Thyroid gland (tissue), 4 donors: ENCODE results near the gene BCL7C.

Source experiments
- CTCF ChIP-seq, 6 experiments: fragments of 200-600 bp in 3 of 6; fragments of 450-650 bp in 3 of 6; sonication (generic) in 3 of 6; IDR thresholded peaks; one replicate each; pipeline ENCODE4 v1.5.1; 2016 to 2019; ENCODE audit warnings: antibody characterized with exemption in 6 of 6, mild to moderate bottlenecking in 2 of 6, inconsistent platforms in 1 of 6, moderate library complexity in 1 of 6
- POLR2A ChIP-seq, 2 donors: fragments of 450-650 bp; IDR thresholded peaks; one replicate each; pipeline ENCODE4 v1.6.1; 2017; ENCODE audit warnings: antibody characterized with exemption in 2 of 2, mild to moderate bottlenecking in 2 of 2, moderate library complexity in 1 of 2

- TF ChIP-seq CTCF (IDR thresholded peaks at IDR 0.05) (no peak), POLR2A (IDR thresholded peaks at IDR 0.05) (no peak)
These were observed 9.1 kb downstream of the BCL7C start for GRCh38 chr16:30884760-30885159.
